Measurements from ENCODE around the gene PCNX4. TPM values are rescaled to one million over a fixed set of nuclear protein-coding genes. Genes with fewer than 3 reads are reported as not detected.

PCNX4 gene
- total and polyA plus RNA-seq, 2 experiments from 2014 or later, result 22.9 to 77.5 TPM

- Histone ChIP-seq H4K20me1 (replicated peaks; ENCODE audit: insufficient read depth) (no peaks in the 10 kb centered on the region), H3K4me2 (no peak overlapping the region), H3K4me1 (ENCODE audit: insufficient read depth) (no peaks in the 10 kb centered on the region), H3K4me3 (no peak overlapping the region), H3K79me2 (replicated peaks; ENCODE audit: insufficient read depth) (no peaks in the 10 kb centered on the region), H3K9me2 (ENCODE audit: insufficient read depth) (no peaks in the 10 kb centered on the region), H2AFZ (no peak overlapping the region), H3F3A (replicated peaks; ENCODE audit: low read depth) (no peaks in the 10 kb centered on the region), H3K27ac (ENCODE audit: low read depth) (no peak overlapping the region), H3K27me3 (ENCODE audit: insufficient read depth) (no peaks in the 10 kb centered on the region), H3K36me3 (ENCODE audit: insufficient read depth) (no peaks in the 10 kb centered on the region)
- DNase-seq (ENCODE audit: low spot score), result peak; percentile 84
- no peaks in the 10 kb centered on the region for H3K9me3 Mint-ChIP-seq
- TF ChIP-seq CTCF (conservative IDR thresholded peaks at IDR 0.05; ENCODE audit: low read depth in 2 of 2) (peak; percentile 70 to 98), ZNF462 (CRISPR knock-in tag; IDR thresholded peaks at IDR 0.05) (no peak)
- H3K36me3 Mint-ChIP-seq (ENCODE audit: low read depth), result no peaks in the 10 kb centered on the region
- peaks cover 10% of the 10 kb centered on the region for H3K4me1 Mint-ChIP-seq
- ATAC-seq, result no peak; the same call in 2 of the 3 replicates
- H3K27ac Mint-ChIP-seq, result no peak overlapping the region
- no peak overlapping the region for H3K4me3 Mint-ChIP-seq
- no peaks in the 10 kb centered on the region for H3K27me3 Mint-ChIP-seq (ENCODE audit: insufficient read depth, low read depth, poor library complexity)
Measured at GRCh38 chr14:60184146-60184904, 92.6 kb downstream of the PCNX4 start.
